GM06990 (cell line): Measurements from ENCODE around the gene CDC5L.
"Not testable (repeated sequence)": the region's sequence is repeated elsewhere in the genome, so short reads cannot be mapped to it uniquely, and the experiment has no call there.

Source experiments
- DNase-seq: peaks from one replicate; pipeline ENCODE4 v3.0.0-alpha.2; 2011; ENCODE audit not compliant: insufficient read length; ENCODE audit errors: extremely low read depth
- H3K27me3 ChIP-seq: replicated peaks from 2 replicates; pipeline ENCODE4 v1.6.0; 2011; ENCODE audit warnings: low read length; ENCODE audit not compliant: control insufficient read depth, insufficient read depth
- H3K36me3 ChIP-seq: 2 replicates; pipeline ENCODE4 v1.5.1; 2011; ENCODE audit warnings: low read length; ENCODE audit not compliant: control insufficient read depth, insufficient read depth
- H3K4me3 ChIP-seq: replicated peaks from 2 replicates; pipeline ENCODE4 v1.5.1; 2011; ENCODE audit warnings: low read depth, mild to moderate bottlenecking, control low read depth, low read length
- TF ChIP-seq, protein P1 (sequence below): IDR thresholded peaks from 2 replicates; pipeline ENCODE4 v1.5.1; 2011; ENCODE audit warnings: low read length, control low read depth, mild to moderate bottlenecking, inconsistent platforms; ENCODE audit not compliant: insufficient read depth, poor library complexity, severe bottlenecking

The CDC5L gene

DNA sequence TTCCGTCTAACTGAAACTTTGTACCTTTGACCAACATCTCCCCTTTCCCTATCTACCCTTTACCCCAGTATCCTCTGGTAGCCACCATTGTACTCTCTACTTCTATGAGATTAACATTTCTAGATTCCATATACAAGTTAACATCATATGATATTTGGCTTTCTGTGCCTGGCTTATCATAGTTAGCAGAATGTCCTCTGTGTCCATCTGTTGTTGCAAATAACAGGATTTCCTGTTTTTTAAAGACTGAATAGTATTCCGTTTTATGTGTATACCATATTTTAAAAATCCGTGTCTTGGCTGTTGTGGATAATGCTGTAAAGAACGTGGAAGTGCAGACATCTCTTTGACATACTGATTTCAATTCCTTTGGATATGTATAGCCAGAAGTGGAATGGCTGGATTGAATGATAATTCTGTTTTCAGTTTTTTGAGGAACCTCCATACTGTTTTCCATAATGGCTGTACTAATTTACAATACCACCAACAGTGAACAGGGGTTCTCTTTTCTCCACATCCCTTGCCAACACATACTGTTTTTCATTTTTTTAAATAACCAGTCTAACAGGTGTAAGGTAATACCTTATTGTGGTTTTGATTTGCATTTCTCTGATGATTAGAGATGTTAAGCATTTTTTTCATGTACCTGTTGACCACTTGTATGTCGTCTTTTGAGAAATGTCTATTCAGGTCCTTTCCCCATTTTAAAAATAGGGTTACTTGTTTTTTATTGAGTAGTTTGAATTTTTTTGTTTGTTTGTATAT, 53.8 kb downstream of the CDC5L start:
- Histone ChIP-seq H3K27me3 (no peaks in the 10 kb centered on the region), H3K4me3 (no peak overlapping the region), H3K36me3 (no peaks in the 10 kb centered on the region; the same call in none of the 2 replicates)
- TF ChIP-seq, protein P1, sequence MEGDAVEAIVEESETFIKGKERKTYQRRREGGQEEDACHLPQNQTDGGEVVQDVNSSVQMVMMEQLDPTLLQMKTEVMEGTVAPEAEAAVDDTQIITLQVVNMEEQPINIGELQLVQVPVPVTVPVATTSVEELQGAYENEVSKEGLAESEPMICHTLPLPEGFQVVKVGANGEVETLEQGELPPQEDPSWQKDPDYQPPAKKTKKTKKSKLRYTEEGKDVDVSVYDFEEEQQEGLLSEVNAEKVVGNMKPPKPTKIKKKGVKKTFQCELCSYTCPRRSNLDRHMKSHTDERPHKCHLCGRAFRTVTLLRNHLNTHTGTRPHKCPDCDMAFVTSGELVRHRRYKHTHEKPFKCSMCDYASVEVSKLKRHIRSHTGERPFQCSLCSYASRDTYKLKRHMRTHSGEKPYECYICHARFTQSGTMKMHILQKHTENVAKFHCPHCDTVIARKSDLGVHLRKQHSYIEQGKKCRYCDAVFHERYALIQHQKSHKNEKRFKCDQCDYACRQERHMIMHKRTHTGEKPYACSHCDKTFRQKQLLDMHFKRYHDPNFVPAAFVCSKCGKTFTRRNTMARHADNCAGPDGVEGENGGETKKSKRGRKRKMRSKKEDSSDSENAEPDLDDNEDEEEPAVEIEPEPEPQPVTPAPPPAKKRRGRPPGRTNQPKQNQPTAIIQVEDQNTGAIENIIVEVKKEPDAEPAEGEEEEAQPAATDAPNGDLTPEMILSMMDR = no peak
- no peak for DNase-seq

DNA sequence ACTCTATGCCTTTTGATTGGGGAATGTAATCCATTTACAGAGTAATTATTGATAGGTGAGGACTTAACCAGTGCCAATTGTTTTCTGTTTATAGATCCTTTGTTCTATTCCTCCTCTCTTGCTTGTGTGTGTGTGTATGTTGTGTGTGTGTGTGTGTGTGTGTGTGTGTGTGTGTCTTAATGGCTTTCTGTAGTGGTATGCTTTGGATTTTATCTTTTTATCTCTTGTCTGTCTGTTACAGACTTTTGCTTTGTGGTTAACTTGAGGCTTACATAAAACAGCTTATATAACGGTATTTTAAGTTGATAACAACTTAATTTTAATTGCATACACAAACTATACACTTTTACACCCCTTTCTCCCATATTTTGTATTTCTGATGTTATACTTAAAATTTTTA, 54.7 kb downstream of the CDC5L start:
- TF ChIP-seq, protein P1 = no peak
- H3K36me3 ChIP-seq = no peaks in the 10 kb centered on the region; the same call in none of the 2 replicates
- no peak for DNase-seq
- H3K27me3 ChIP-seq = no peaks in the 10 kb centered on the region
- H3K4me3 ChIP-seq = no peak overlapping the region

DNA sequence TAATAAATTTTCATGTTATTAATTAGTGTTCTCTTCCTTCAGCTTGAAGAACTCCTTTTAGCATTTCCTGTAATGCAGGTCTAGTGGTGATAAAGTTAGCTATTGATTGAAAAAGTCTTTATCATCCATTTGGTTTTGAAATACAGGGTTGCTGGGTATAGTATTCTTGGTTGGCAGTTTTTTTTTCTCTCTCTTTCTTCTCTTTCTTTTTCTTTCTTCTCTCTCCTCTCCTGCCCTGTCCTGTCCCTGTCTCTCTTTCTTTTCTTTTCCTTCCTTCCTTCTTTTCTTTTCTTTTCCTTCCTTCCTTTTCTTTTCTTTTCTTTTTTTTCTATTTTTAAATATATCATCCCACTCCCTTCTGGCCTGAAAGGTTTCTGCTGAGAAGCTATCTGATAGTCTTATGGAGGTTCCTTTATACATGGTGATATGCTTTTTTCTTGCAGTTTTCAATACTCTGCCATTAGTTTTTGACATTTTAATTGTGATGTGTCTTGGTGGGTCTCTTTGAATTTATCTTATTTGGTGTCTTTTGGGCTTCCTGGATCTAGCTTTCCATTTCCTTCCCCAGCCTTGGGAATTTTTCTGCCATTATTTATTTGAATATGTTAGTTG, 55.4 kb downstream of the CDC5L start:
- no peaks in the 10 kb centered on the region for H3K27me3 ChIP-seq
- H3K36me3 ChIP-seq = no peaks in the 10 kb centered on the region; the same call in none of the 2 replicates
- TF ChIP-seq, protein P1 = no peak
- no peak for DNase-seq
- no peak overlapping the region for H3K4me3 ChIP-seq

DNA sequence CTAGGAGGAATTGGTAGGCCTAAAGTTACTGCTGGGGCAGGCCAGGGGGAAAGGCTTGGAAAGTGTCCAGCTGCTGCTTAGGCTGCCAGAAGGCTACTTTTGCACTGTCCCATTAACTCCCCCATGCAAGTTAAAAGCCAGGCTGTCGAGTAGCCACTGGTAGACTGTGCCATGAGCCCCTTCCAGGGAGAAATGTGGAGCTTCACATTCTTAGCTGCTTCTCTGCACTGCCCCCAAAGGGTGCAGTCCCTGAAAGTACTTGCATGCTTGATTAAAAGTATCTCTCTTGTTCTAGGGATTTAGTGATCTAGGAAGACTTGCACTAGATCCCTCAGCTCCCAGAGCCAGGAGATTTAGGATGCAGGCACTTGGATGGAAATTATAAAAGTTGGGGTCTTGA, 57.3 kb downstream of the CDC5L start:
- Histone ChIP-seq H3K27me3 (no peaks in the 10 kb centered on the region), H3K36me3 (no peaks in the 10 kb centered on the region; the same call in none of the 2 replicates), H3K4me3 (no peak overlapping the region)
- TF ChIP-seq, protein P1 = no peak
- no peak for DNase-seq

DNA sequence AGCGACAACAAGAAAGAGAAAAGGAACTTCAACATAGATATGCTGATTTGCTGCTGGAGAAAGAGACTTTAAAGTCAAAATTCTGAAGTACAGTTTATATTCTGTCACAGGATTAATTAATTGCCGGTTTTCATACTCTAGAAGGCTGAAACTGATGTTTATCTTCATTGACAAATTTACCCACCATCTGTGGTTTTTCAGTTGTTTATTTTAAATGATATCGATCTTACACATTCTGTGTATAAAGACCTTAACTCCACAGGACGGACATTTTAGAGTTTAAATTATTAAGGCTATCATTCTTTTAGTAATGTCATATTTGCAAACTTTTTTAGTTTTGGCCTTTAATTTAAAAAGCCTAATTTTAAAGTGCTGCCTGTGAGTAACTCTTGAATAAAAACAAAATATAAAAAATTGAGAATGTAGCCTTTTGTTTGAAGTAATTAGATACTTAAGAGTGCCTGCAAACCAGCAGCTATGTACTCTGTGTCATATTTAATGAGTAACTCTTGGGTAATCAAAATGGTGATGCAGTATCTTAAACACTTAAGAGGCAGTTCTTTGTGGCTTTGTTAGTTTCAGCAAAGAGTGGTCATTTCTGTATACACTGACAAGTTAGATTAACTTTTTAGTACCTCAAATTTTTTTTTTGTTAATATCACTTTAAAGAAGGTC, 59.3 kb downstream of the CDC5L start:
- no peak for DNase-seq
- TF ChIP-seq, protein P1 = no peak
- Histone ChIP-seq H3K36me3 (peaks cover 2% of the 10 kb centered on the region), H3K27me3 (no peaks in the 10 kb centered on the region), H3K4me3 (no peak overlapping the region)

DNA sequence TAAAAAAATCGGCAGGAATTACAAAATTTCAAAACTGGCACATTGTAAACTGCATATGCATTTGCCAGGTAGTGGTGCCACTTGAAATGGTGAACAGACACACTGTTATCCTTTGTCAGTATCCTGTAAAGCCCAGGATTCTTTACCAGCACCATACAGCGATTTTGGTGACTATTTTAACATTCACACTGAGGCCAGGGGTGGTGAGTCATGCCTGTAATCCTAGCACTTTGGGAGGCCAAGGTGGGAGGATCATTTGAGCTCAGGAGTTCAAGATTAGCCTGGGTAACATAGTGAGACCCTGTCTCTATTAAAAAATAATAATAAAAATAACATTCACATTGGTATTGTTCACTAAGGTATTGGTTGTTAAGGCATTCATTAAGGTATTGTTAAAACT, 61.7 kb downstream of the CDC5L start:
- not testable (repeated sequence) for H3K36me3 ChIP-seq, H3K4me3 ChIP-seq, H3K27me3 ChIP-seq, DNase-seq
